HepG2 (cell line): ENCODE results near the gene TEDC1. TPM values are rescaled to one million over a fixed set of nuclear protein-coding genes. Genes with fewer than 3 reads are reported as not detected.
A peak's percentile ranks its signal among the peaks of the same experiment; 100 is the strongest.

Experiments used
- ADNP ChIP-seq: sonication (generic); formaldehyde crosslinking; IDR thresholded peaks from 2 replicates; pipeline ENCODE4 v1.4.0; 2020; ENCODE audit warnings: missing genetic modification reagents
- KDM6A ChIP-seq: IDR thresholded peaks from 2 replicates; pipeline ENCODE4 v1.6.1; 2016; ENCODE audit warnings: low read depth
- MIER3 ChIP-seq: IDR thresholded peaks from 2 replicates; pipeline ENCODE4 v1.6.1; 2016; ENCODE audit warnings: missing compliant biosample characterization, borderline replicate concordance
- MXD1 ChIP-seq: sonication (generic); formaldehyde crosslinking; IDR thresholded peaks from 2 replicates; pipeline ENCODE4 v1.4.0; 2020; ENCODE audit warnings: mild to moderate bottlenecking, missing genetic modification reagents
- PBX3 ChIP-seq: sonication (generic); formaldehyde crosslinking; IDR thresholded peaks from 2 replicates; pipeline ENCODE4 v1.8.1; 2023; ENCODE audit warnings: missing genetic modification reagents, inconsistent platforms, borderline replicate concordance
- RBAK ChIP-seq: sonication (generic); formaldehyde crosslinking; IDR thresholded peaks from 2 replicates; pipeline ENCODE4 v1.5.1; 2020; ENCODE audit warnings: mild to moderate bottlenecking, missing genetic modification reagents
- RCOR2 ChIP-seq: IDR thresholded peaks from 2 replicates; pipeline ENCODE4 v1.6.1; 2016; ENCODE audit warnings: missing biosample characterization, missing genetic modification reagents
- REL ChIP-seq: sonication (generic); formaldehyde crosslinking; conservative IDR thresholded peaks from 2 replicates; pipeline ENCODE4 v1.8.0; 2022; ENCODE audit warnings: mild to moderate bottlenecking, missing genetic modification reagents, moderate library complexity
- RXRA ChIP-seq: sonication (generic); formaldehyde crosslinking; IDR thresholded peaks from 2 replicates; pipeline ENCODE4 v1.5.1; 2020; ENCODE audit warnings: missing genetic modification reagents
- SRSF1 ChIP-seq: fragments of 200-400 bp; formaldehyde crosslinking; optimal IDR thresholded peaks from 2 replicates; pipeline ENCODE3; 2017; ENCODE audit warnings: mild to moderate bottlenecking, low read depth, low read length, moderate library complexity
- TFAP4 ChIP-seq: sonication (generic); IDR thresholded peaks from 2 replicates; pipeline ENCODE4 v1.6.1; 2016; ENCODE audit warnings: low read depth, borderline replicate concordance
- THAP11 ChIP-seq: IDR thresholded peaks from 2 replicates; pipeline ENCODE4 v1.6.1; 2016; ENCODE audit warnings: missing biosample characterization, missing genetic modification reagents
- ZBTB4 ChIP-seq: sonication (generic); formaldehyde crosslinking; IDR thresholded peaks from 2 replicates; pipeline ENCODE4 v1.4.0; 2020; ENCODE audit warnings: missing genetic modification reagents, mild to moderate bottlenecking, borderline replicate concordance
- ZFAT ChIP-seq: sonication (generic); formaldehyde crosslinking; conservative IDR thresholded peaks from 2 replicates; pipeline ENCODE4 v1.8.1; 2023; ENCODE audit warnings: missing genetic modification reagents, inconsistent platforms
- ZNF207 ChIP-seq: fragments of 450-650 bp; IDR thresholded peaks from 2 replicates; pipeline ENCODE4 v1.6.1; 2016; ENCODE audit warnings: antibody characterized with exemption, borderline replicate concordance
- ZNF317 ChIP-seq: sonication (generic); formaldehyde crosslinking; IDR thresholded peaks from 2 replicates; pipeline ENCODE4 v1.5.0; 2020; ENCODE audit warnings: mild to moderate bottlenecking, missing genetic modification reagents
- ZNF644 ChIP-seq: IDR thresholded peaks from 2 replicates; pipeline ENCODE4 v1.6.1; 2016; ENCODE audit warnings: low read depth
- ZNF770 ChIP-seq: sonication (generic); formaldehyde crosslinking; IDR thresholded peaks from 2 replicates; pipeline ENCODE4 v1.5.0; 2020; ENCODE audit warnings: mild to moderate bottlenecking, missing genetic modification reagents
- ZZZ3 ChIP-seq: sonication (generic); formaldehyde crosslinking; IDR thresholded peaks from 2 replicates; pipeline ENCODE4 v1.4.0; 2020; ENCODE audit warnings: missing genetic modification reagents, mild to moderate bottlenecking, borderline replicate concordance
- polyA plus RNA-seq, 8 experiments: library from polyadenylated mRNA; depleted of rRNA in 3 of 8; stranded (reverse) in 7 of 8; unstranded in 1 of 8; fragments of >200 nt; fragmentation: Illumina TruSeq in 4 of 8; extraction: Trizol in 4 of 8; gene quantifications; 2 replicates each; pipeline versions ENCODE4 v1.2.1 to v1.2.3, GENCODE V29; 2011 to 2016; ENCODE audit warnings: low read depth in 4 of 8, missing spikeins in 1 of 8, mixed read lengths in 1 of 8; ENCODE audit not compliant: insufficient read depth in 1 of 8
- total RNA-seq, 5 experiments: library from RNA; depleted of rRNA; stranded (reverse); fragments of >200 nt; fragmentation: Illumina TruSeq; extraction: Trizol; gene quantifications; 2 replicates each; pipeline ENCODE4 v1.2.3, GENCODE V29; 2016; ENCODE audit warnings: low read depth in 1 of 5

The TEDC1 gene
- total and polyA plus RNA-seq, 2 of the 13 experiments (the other 11 are each of a cell fraction or from before 2014, with no cell fraction given): 5.7 to 27.4 TPM

GRCh38 chr14:105499256-105500035 lies 8.4 kb downstream of the TEDC1 start (continued):
- no peak for TF ChIP-seq ZNF207
- peak; percentile 89; the same call in 1 of the 2 replicates for TF ChIP-seq TFAP4
- peak; percentile 47; the same call in 1 of the 2 replicates for TF ChIP-seq MIER3 (CRISPR knock-in tag)
- TF ChIP-seq ADNP (CRISPR knock-in tag): no peak
- no peak for TF ChIP-seq ZNF644
- no peak for TF ChIP-seq ZFAT
- TF ChIP-seq ZBTB4 (CRISPR knock-in tag): no peak
- no peak for TF ChIP-seq REL (CRISPR knock-in tag)
- TF ChIP-seq PBX3: no peak
- TF ChIP-seq RBAK (CRISPR knock-in tag): no peak
- TF ChIP-seq ZZZ3 (CRISPR knock-in tag): peak; percentile 25; the same call in 1 of the 2 replicates
- peak; percentile 88 for TF ChIP-seq RXRA (CRISPR knock-in tag)
- TF ChIP-seq ZNF770 (CRISPR knock-in tag): peak; percentile 69
- peak; percentile 45; the same call in 1 of the 2 replicates for TF ChIP-seq THAP11 (CRISPR knock-in tag)
- peak; percentile 99 for TF ChIP-seq SRSF1
- no peak; the same call in 1 of the 2 replicates for TF ChIP-seq KDM6A (CRISPR knock-in tag)
- TF ChIP-seq RCOR2: peak; percentile 43; the same call in 1 of the 2 replicates
- peak; percentile 66; the same call in 1 of the 2 replicates for TF ChIP-seq ZNF317
- no peak; the same call in 1 of the 2 replicates for TF ChIP-seq MXD1 (CRISPR knock-in tag)
